ENCODE data around the gene NTRK1.

The NTRK1 gene

DNA sequence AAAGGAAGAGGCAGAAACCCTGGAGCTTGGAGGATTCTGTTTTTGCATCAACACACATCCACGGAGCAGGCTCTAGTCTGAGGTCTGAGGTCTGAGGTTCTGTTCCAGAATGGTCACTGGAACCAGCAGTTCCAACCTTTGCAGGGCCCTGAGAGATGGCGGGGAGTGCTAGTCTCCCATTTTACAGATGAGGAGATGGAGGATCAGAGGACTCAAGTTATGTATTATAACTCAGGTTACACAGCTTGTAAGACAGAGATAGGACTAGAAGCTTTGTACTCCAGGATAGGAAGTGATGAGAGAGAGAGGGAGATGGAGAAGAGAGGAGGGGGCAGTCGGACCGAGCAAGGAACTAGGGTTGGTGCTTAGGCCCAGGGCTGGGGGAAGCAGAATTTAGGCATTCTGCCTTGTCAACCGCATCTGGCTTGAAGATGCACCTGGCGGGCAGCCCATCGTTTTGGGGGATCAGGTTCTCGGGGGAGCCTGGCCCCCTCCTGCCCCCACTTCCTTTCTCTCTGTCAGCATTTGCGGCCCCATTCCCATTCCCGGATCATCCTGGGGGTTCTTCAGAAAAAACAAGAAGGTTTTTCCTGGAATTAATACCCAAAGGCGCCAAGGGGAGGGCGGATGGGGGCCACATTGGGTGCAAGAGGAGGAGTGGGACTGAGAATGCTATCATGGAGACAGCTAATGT, 38.5 kb downstream of the NTRK1 start:
- Histone ChIP-seq H3K4me1 (peaks cover 54% of the 10 kb centered on the region), H3K36me3 (no peaks in the 10 kb centered on the region), H3K27ac (no peak overlapping the region), H3K9ac (no peak overlapping the region), H3K4me2 (peak overlapping the region; percentile 71), H3K27me3 (peaks cover 46% of the 10 kb centered on the region), H4K20me1 (no peaks in the 10 kb centered on the region), H3K9me3 (no peaks in the 10 kb centered on the region), H3K4me3 (no peak overlapping the region)
- no peak for TF ChIP-seq Cebpa-rat (IDR thresholded peaks at IDR 0.05)

DNA sequence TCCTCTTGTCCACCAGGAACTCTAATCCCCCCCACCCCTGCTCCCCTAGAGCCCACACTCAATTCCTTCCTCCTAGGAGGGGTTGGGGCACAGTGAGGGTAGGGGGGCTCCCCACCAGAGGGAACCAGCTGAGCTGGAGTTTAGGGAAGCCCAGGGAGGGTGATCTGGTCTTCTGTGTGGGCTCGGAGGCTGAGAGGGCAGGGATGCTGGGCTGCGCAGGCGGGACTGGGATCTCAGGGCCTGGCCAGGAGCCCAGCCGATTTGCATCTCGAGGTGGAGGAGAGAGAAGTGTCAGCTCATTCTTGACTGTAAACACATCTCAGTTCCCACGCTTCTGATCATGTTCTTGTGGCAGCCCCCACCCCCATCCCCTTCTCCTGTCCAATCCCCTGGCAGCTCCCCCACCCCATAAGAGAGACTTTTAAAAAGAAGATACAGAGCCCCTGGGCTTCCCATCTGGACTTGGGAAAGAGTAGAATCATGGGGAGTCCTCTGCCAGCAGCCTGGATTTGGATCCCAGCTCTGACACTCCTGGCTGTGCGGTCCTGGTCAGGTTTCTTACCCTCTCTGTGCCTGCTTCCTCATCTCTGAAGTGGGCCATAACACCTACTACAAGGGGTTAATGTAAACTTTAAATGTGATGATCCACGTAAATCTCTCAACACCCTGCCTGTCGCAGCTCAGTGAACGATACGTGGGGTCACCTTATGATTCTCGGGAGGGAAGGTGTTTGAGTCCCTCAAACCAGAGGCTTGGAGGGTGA, 39.5 kb downstream of the NTRK1 start:
- H3K4me2 ChIP-seq = no peak overlapping the region

DNA sequence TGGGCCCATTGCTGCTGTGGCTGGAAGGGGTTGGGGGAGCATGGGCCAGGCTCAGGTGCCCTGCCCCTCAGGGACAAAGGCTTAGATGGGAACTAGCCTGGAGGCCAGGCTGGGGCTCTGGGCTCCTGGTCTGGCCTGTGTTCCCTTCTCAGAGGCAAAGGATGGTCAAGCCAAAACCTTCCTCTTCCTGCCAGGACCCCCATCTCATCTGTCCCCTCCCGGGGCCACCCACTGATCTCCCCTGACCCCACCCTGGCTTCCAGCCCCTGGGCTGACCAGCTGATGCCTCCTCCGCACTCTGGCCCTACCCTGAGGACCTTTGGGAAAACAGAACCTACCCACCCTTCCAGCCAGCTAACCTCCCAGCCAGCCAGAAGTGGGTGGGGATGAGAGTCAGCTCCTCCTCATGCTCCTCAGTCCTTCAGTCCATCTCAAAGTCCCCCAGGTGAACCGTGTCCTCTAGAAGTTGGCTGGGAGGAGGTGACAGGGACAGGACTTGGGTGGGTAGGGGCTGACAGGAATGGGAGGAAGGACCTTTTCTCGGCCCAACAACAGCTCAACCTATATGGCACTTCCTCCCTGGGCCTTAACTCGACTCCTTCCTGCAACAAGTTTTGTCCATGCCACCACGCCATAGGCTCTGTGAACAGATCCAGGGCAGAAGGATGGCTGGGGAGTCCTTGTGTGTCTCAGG, 40.4 kb downstream of the NTRK1 start:
- Histone ChIP-seq H3K4me1 (peaks cover 38% of the 10 kb centered on the region), H3K27me3 (peaks cover 30% of the 10 kb centered on the region; the same call in 1 of the 2 replicates)
- TF ChIP-seq Cebpa-rat (IDR thresholded peaks at IDR 0.05) = no peak

More for the DNA sequence above, 39.5 kb downstream of the NTRK1 start:
- Histone ChIP-seq H3K36me3 (no peaks in the 10 kb centered on the region), H3K4me3 (no peak overlapping the region), H3K4me1 (peaks cover 44% of the 10 kb centered on the region), H3K27ac (no peak overlapping the region), H3K27me3 (peaks cover 36% of the 10 kb centered on the region), H3K9me3 (no peaks in the 10 kb centered on the region), H3K9ac (no peak overlapping the region), H4K20me1 (no peaks in the 10 kb centered on the region)
- TF ChIP-seq Cebpa-rat (IDR thresholded peaks at IDR 0.05) = no peak

DNA sequence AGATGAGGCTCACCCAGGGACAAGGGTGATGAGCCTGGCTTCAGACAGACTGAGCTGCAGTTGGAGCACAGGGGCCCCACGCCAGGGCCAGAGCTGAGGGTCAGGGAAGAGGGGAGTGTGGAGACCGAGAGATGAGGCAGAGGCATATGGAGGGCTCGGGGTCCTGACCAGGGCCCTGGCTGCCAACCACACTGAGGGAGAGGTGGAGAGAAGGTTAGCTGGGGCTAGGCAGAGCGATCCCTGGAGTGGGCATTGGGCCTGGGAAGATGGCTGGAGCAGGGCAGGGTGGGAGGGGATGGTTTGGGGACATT, 40.9 kb downstream of the NTRK1 start:
- Histone ChIP-seq H3K36me3 (no peaks in the 10 kb centered on the region), H4K20me1 (no peaks in the 10 kb centered on the region), H3K27ac (no peak overlapping the region), H3K9ac (no peak overlapping the region), H3K4me2 (no peak overlapping the region), H3K27me3 (peaks cover 28% of the 10 kb centered on the region; the same call in 1 of the 2 replicates), H3K4me3 (no peak overlapping the region), H3K9me3 (peaks cover 7% of the 10 kb centered on the region), H3K4me1 (peaks cover 36% of the 10 kb centered on the region)
- TF ChIP-seq Cebpa-rat (IDR thresholded peaks at IDR 0.05) = no peak

More for the DNA sequence above, 40.4 kb downstream of the NTRK1 start:
- Histone ChIP-seq H3K36me3 (no peaks in the 10 kb centered on the region), H3K9ac (no peak overlapping the region), H3K4me2 (no peak overlapping the region), H3K27ac (no peak overlapping the region), H3K4me3 (no peak overlapping the region), H4K20me1 (no peaks in the 10 kb centered on the region), H3K9me3 (peaks cover 2% of the 10 kb centered on the region)

DNA sequence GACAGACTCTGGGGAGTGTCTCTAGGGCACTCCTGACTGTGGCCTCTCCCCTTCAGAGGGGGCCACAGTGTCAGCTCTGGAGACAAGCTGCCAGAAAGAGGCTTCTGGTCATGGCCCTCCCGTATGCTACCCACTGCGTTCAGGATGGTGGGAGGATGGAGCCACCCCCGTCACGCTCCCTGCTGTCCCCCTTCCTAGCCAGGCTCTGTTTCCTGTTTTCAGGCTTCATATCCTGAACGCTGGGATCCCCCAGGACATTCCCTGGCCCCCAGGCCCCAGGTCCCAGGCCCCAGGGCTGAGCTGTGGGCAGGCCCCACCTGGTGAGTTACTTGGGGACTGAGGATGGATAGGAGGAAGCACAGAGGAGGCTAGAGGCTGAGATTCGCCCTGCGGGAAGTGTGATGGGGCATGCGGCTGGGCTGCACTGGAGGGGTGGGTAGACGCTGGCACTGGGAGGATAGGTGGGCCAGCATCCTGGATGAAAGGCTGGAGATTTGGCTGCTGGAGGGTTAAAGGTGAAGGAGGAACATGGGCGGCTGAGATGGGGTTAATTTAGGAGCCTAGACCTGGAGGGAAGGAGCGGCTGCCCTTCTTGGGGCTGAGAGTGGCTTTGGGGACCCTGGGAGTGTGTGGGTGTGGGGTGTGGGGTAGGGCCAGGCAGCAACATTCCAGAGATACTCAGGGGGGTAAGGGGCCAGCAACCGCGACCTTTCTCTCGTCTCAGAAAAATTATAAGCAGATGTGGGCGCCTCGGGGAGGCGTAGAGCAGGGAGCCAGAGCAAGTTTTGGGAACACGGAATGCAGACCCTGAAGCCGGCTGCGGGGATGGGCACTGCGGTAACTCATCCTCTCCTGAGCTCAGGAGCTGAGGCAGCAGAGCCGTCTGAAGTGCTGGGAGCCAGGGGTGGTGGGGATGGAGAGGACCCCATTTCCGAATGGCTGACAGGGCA, 41.6 kb downstream of the NTRK1 start:
- no peaks in the 10 kb centered on the region for H3K36me3 ChIP-seq
- H3K4me3 ChIP-seq = no peak overlapping the region
- peak overlapping the region; percentile 19; the same call in 1 of the 2 replicates for H3K4me2 ChIP-seq
- no peak for TF ChIP-seq Cebpa-rat (IDR thresholded peaks at IDR 0.05)
- H3K27me3 ChIP-seq = peaks cover 24% of the 10 kb centered on the region; the same call in 1 of the 2 replicates
- peaks cover 32% of the 10 kb centered on the region for H3K4me1 ChIP-seq
- H3K9me3 ChIP-seq = peaks cover 9% of the 10 kb centered on the region
- no peak overlapping the region for H3K27ac ChIP-seq
- no peak overlapping the region for H3K9ac ChIP-seq
- no peaks in the 10 kb centered on the region for H4K20me1 ChIP-seq

DNA sequence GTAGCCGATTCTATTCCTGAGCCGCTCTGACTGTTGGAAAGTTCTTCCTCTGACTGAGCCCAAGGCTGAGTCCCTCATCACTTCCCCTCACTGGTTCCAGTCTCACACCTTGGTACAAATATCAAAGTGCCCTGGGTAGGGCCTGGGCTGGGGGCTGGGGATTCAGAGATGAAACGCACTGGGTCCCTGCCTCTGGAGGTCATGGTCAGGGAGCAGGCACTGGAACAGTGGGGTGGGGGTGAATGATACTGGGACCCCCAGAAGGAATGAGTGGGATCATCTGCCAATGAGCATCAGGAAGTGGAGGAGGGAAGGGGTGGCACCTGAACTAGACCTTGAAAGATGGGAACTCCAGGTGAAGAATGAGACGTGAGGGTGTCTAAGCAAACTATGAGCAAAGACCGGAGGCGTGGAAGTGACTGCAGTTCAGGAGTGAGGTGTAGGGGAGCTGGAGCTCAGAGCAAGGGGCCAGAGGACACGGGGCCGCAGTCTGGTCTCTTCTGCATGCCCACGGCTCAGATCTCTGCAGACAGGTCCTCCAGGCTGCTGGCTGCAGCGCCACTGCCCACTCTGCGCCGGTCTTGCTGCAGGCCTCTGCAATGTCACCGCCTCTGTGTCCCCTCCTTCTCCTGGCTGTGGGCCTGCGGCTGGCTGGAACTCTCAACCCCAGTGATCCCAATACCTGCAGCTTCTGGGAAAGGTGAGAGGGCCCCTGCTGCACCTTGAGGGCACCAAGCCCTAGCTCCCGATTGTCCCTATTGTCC, 42.8 kb downstream of the NTRK1 start:
- TF ChIP-seq Cebpa-rat (IDR thresholded peaks at IDR 0.05) = no peak
- Histone ChIP-seq H3K4me2 (no peak overlapping the region), H3K4me3 (no peak overlapping the region), H3K27me3 (peaks cover 11% of the 10 kb centered on the region; the same call in 1 of the 2 replicates), H3K9ac (no peak overlapping the region), H3K4me1 (peaks cover 25% of the 10 kb centered on the region), H4K20me1 (no peaks in the 10 kb centered on the region), H3K36me3 (no peaks in the 10 kb centered on the region), H3K9me3 (peaks cover 9% of the 10 kb centered on the region), H3K27ac (no peak overlapping the region)

DNA sequence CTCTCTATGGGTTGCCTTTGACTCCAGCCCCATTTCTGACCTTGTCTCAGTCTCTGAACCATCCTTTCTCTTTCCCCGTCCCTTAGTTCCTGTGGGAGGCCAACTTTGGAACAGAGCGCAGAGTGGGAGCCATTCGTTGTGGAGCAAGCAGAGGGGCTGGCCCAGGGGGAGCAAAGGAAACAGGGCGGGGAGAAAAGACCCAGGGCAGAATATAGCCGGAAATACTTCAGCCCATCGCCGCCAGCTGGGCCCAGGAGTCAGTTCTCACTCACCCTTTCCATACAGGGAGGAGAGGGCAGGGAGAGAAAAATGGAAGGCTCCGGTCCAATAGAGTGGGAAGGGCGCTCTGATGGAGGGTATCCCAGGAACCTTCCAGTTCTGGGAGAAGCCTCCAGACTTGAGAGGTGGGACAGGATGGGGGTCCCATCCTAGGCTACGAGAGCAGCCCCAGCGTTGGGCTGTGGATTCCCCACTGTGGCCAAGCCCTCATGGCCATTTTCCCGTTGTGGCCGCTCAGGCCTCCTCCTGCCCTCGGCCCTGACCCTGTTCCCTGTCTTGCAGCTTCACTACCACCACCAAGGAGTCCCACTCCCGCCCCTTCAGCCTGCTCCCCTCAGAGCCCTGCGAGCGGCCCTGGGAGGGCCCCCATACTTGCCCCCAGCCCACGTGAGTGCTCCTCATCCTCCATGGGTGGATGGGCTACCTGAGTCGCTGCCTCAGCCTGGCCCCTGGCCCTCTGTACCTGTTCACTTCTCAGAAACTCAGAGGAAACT, 43.7 kb downstream of the NTRK1 start:
- Histone ChIP-seq H3K9me3 (peaks cover 9% of the 10 kb centered on the region), H3K36me3 (no peaks in the 10 kb centered on the region), H3K27ac (no peak overlapping the region), H3K27me3 (peaks cover 2% of the 10 kb centered on the region; the same call in 1 of the 2 replicates), H3K4me1 (peaks cover 19% of the 10 kb centered on the region), H3K9ac (no peak overlapping the region), H4K20me1 (no peaks in the 10 kb centered on the region), H3K4me2 (no peak overlapping the region), H3K4me3 (no peak overlapping the region)
- no peak for TF ChIP-seq Cebpa-rat (IDR thresholded peaks at IDR 0.05)

DNA sequence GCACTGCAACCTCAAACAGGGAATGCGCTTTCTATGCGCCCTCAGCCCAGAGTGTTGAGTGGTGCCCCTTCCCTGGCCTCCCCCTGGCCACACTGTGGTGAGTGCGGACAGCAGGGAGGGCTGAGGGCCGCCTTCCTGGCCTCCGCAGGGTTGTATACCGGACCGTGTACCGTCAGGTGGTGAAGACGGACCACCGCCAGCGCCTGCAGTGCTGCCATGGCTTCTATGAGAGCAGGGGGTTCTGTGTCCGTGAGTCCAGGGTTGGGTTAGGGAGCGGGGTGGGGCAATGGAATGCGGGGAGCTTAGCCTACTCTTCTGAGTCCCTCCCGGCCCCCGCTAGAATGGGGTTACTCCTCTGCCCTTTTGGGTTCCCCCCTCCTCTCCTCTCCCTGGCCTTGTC, 44.5 kb downstream of the NTRK1 start:
- Histone ChIP-seq H3K4me3 (no peak overlapping the region), H3K36me3 (no peaks in the 10 kb centered on the region), H3K9me3 (peaks cover 9% of the 10 kb centered on the region), H3K9ac (no peak overlapping the region), H3K4me2 (no peak overlapping the region), H4K20me1 (no peaks in the 10 kb centered on the region), H3K27ac (no peak overlapping the region), H3K4me1 (peaks cover 19% of the 10 kb centered on the region), H3K27me3 (no peaks in the 10 kb centered on the region)
- no peak for TF ChIP-seq Cebpa-rat (IDR thresholded peaks at IDR 0.05)

All from BLaER1 (cell line).